Ectodermal cell (in vitro differentiated cells): ENCODE results near the gene EREG.
"Not testable (repeated sequence)": the region's sequence is repeated elsewhere in the genome, so short reads cannot be mapped to it uniquely, and the experiment has no call there.

Experiments
- H3K27ac ChIP-seq: 2 replicates; pipeline ENCODE4 v1.7.0; 2013; ENCODE audit warnings: mild to moderate bottlenecking, low read depth, low read length; ENCODE audit not compliant: insufficient read depth, poor library complexity, severe bottlenecking
- H3K27me3 ChIP-seq: 2 replicates; pipeline ENCODE4 v1.7.0; 2013; ENCODE audit warnings: mild to moderate bottlenecking, low read length; ENCODE audit not compliant: insufficient read depth, control insufficient read depth, poor library complexity, severe bottlenecking
- H3K36me3 ChIP-seq: one replicate; pipeline ENCODE4 v1.7.0; 2013; ENCODE audit warnings: low read length; ENCODE audit not compliant: control insufficient read depth, insufficient read depth
- H3K4me1 ChIP-seq: one replicate; pipeline ENCODE4 v1.7.0; 2013; ENCODE audit warnings: low read length; ENCODE audit not compliant: control insufficient read depth, insufficient read depth
- H3K4me3 ChIP-seq: 2 replicates; pipeline ENCODE4 v1.7.0; 2013; ENCODE audit warnings: low read depth, low read length, control low read depth; ENCODE audit not compliant: insufficient read depth
- H3K9me3 ChIP-seq: 2 replicates; pipeline ENCODE4 v1.7.0; 2013; ENCODE audit warnings: mild to moderate bottlenecking, low read length, moderate library complexity; ENCODE audit not compliant: control insufficient read depth
- WGBS, 2 experiments: methylation state at CpG; one replicate each; pipeline ENCODE4 v1.1.7; 2013; ENCODE audit warnings: missing lambda C conversion rate in 2 of 2; 5-methylcytosine and 5-hydroxymethylcytosine counted together

The EREG gene

DNA sequence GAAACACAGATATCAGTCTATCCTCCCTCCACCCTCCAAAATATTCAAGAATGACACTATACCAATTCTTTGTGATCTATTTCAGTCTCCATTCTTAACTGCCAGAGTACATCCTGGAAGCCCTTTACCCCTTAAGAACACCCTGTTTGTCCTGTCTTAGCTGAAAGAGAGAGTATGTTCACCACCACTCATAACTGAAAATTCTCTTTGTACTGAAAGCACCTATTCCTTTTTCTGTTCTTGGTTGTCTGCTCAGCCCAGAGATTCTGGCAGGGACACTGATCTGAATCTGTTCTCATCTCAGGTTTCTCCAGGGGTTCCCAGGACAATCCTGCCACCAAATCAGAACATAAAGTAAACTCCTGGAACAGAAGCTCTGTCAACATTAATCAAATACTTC is 25.4 kb upstream of the EREG start:
- no peaks in the 10 kb centered on the region for H3K27me3 ChIP-seq
- H3K4me1 ChIP-seq = no peaks in the 10 kb centered on the region
- no peaks in the 10 kb centered on the region for H3K36me3 ChIP-seq
- no peak overlapping the region for H3K27ac ChIP-seq
- H3K9me3 ChIP-seq = no peaks in the 10 kb centered on the region
- H3K4me3 ChIP-seq = no peak overlapping the region

DNA sequence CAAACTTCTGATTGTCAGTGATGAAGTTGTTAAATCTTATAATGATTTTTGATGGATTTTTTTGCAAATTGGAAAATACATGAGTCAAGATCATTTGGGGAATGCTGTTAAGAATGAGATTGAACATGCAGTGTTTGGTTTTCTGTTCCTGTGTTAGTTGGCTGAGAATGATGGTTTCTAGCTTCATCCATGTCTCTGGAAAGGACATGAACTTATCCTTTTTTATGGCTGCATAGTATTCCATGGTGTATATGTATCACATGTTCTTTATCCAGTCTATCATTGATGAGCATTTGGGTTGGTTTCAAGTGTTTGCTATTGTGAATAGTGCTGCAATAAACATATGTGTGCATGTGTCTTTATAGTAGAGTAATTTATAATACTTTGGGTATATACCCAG is 24.5 kb upstream of the EREG start:
- H3K27me3 ChIP-seq, H3K4me3 ChIP-seq, H3K27ac ChIP-seq, H3K36me3 ChIP-seq, H3K9me3 ChIP-seq, H3K4me1 ChIP-seq: not testable (repeated sequence)

DNA sequence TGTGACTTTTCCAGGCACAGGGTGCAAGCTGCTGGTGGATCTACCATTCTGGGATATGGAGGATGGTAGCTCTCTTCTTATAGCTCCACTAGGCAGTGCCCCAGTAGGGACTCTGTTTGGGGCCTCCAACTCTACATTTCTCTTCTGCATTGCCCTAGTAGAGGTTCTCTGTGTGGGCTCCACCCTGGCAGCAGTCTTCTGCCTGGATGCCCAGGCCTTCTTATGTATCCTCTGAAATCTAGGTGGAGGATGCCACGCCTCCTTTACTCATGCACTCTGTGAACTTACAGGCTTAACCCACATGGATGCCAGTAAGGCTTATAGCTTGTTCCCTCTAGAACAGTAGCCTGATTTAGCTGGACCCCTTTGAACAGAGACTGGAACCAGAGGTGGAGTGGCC is 20.9 kb upstream of the EREG start:
- no peaks in the 10 kb centered on the region for H3K27me3 ChIP-seq
- H3K9me3 ChIP-seq = no peaks in the 10 kb centered on the region
- no peaks in the 10 kb centered on the region for H3K4me1 ChIP-seq
- no peak overlapping the region for H3K4me3 ChIP-seq
- no peaks in the 10 kb centered on the region for H3K36me3 ChIP-seq
- no peak overlapping the region for H3K27ac ChIP-seq
- 88 to 89% methylated on average over 1 of the region's 1 CpG for WGBS, 2 experiments

- Histone ChIP-seq H3K4me3 (no peak overlapping the region), H3K27me3 (no peaks in the 10 kb centered on the region), H3K27ac (no peak overlapping the region), H3K4me1 (no peaks in the 10 kb centered on the region), H3K9me3 (no peaks in the 10 kb centered on the region), H3K36me3 (no peaks in the 10 kb centered on the region)
- 91 to 95% methylated on average over 3 to 4 of the region's 4 CpGs for WGBS, 2 experiments
These were observed 11.1 kb upstream of the EREG start for GRCh38 chr4:74353858-74354257.

DNA sequence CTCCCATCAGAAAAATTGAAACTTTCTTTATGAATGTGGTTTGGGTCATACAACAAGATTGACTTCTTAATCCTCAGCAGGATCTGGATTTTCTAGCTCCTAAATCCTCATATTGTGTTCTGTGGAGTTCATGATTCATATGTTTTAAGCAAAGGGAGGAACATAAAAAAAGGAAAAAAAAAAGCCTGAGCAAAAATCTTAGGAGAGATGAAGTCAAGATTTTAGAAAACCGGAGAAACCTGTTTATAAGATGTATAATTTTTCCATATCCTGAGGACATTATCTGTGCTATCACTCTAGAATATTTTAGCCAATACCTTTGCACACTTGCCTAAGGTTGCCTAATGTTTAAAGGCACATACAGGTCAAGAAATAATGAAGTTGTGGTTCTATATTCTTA is 7.0 kb upstream of the EREG start:
- Histone ChIP-seq H3K9me3 (no peaks in the 10 kb centered on the region), H3K36me3 (no peaks in the 10 kb centered on the region), H3K27me3 (no peaks in the 10 kb centered on the region), H3K4me3 (no peak overlapping the region), H3K4me1 (no peaks in the 10 kb centered on the region), H3K27ac (no peak overlapping the region)
- no CpG with 5 or more reads among the region's 1 CpG for WGBS, 2 experiments

- peaks cover 30% of the 10 kb centered on the region for H3K27me3 ChIP-seq
- WGBS, 2 experiments = 74 to 91% methylated on average over 1 to 3 of the region's 4 CpGs
- no peak overlapping the region for H3K4me3 ChIP-seq
- H3K4me1 ChIP-seq = no peaks in the 10 kb centered on the region
- H3K36me3 ChIP-seq = no peaks in the 10 kb centered on the region
- H3K27ac ChIP-seq = no peak overlapping the region
- no peaks in the 10 kb centered on the region for H3K9me3 ChIP-seq
These were observed 3.3 kb upstream of the EREG start for GRCh38 chr4:74361671-74362070.

DNA sequence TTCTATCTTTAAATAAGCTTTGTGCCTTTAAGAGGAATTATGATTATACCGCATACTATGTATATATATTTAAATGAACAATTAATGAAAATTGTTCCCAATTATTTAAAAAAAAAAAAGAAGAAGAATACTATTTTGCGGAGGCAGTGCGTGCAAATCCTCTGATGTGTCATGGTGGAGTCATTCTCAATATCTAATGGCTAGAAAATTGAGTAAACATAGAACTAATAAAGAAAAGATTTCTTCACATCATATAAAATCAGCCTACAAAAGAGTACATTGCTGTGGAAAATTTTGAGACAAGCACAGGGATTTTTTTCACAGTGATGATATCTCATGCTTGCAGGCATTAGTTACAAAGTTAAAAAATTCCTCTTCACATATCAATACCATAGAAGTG is 2.6 kb upstream of the EREG start:
- H3K4me1 ChIP-seq = no peaks in the 10 kb centered on the region
- H3K27me3 ChIP-seq = peaks cover 34% of the 10 kb centered on the region
- H3K9me3 ChIP-seq = no peaks in the 10 kb centered on the region
- H3K27ac ChIP-seq = no peak overlapping the region
- no peak overlapping the region for H3K4me3 ChIP-seq
- H3K36me3 ChIP-seq = no peaks in the 10 kb centered on the region
- WGBS, 2 experiments = 100% methylated on average over 1 of the region's 3 CpGs; no CpG with 5 or more reads in 1 of the 2 experiments

- Histone ChIP-seq H3K4me3 (no peak overlapping the region), H3K4me1 (no peaks in the 10 kb centered on the region), H3K27me3 (peaks cover 39% of the 10 kb centered on the region), H3K36me3 (no peaks in the 10 kb centered on the region), H3K9me3 (no peaks in the 10 kb centered on the region), H3K27ac (no peak overlapping the region)
- WGBS, 2 experiments = 22 to 30% methylated on average over 8 of the region's 8 CpGs
These were observed 691 bp upstream of the EREG start for GRCh38 chr4:74364256-74364651.

GRCh38 chr4:74365761-74366160 is 816 bp downstream of the EREG start:
- Histone ChIP-seq H3K4me1 (no peaks in the 10 kb centered on the region), H3K4me3 (no peak overlapping the region)

GRCh38 chr4:74366367-74366911 is 1.5 kb downstream of the EREG start:
- Histone ChIP-seq H3K27me3 (peaks cover 39% of the 10 kb centered on the region), H3K27ac (no peak overlapping the region), H3K36me3 (no peaks in the 10 kb centered on the region), H3K9me3 (no peaks in the 10 kb centered on the region), H3K4me1 (no peaks in the 10 kb centered on the region), H3K4me3 (no peak overlapping the region)
- 93 to 100% methylated on average over 1 to 2 of the region's 2 CpGs for WGBS, 2 experiments

More at GRCh38 chr4:74365761-74366160, 816 bp downstream of the EREG start:
- no peaks in the 10 kb centered on the region for H3K9me3 ChIP-seq
- WGBS, 2 experiments = 3 to 7% methylated on average over 11 of the region's 11 CpGs
- H3K36me3 ChIP-seq = no peaks in the 10 kb centered on the region
- no peak overlapping the region for H3K27ac ChIP-seq
- peaks cover 39% of the 10 kb centered on the region for H3K27me3 ChIP-seq

DNA sequence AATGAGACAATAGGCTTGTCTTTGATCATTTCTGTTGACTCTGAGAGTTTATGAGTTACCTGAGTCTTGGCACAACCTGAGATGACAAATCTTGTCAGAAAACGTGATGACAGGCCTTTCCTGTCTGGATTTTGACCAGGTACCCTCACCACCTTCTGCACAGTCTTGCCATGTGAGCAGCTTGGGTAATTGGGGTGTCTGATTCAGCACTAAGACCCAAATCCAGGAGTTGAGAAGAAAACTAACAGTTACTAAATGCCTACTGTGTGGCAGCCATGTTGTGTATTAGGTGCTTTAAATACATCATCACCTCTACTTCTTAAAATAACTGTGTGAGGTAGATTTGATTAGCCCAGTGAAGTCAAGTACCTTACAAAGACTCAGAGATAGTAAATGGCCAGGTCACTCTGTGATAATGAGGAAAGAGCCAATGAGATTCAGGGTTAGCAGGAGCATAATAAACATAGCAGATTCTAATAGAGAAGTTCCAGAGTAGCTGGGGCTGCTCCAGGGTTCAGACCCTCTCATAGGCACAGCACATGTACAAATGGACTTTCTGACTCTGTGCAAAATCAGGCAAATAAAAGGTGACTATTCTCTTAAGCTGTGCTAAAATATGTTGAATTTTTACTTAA is 2.8 kb downstream of the EREG start:
- Histone ChIP-seq H3K27me3 (peaks cover 39% of the 10 kb centered on the region), H3K36me3 (no peaks in the 10 kb centered on the region), H3K9me3 (no peaks in the 10 kb centered on the region), H3K27ac (no peak overlapping the region), H3K4me3 (no peak overlapping the region), H3K4me1 (no peaks in the 10 kb centered on the region)
- WGBS, 2 experiments = 83 to 91% methylated on average over 1 of the region's 1 CpG
